NCI-H774 (cell line): Measurements from ENCODE around the gene CDH23.

Experiments used
- DNase-seq: peaks from one replicate; lab custom pipeline; 2025; lab: John Stamatoyannopoulos, UW

Gene CDH23

GRCh38 chr10:71423250-71423649 is 26.5 kb downstream of the CDH23 start:
- no peak for DNase-seq

DNA sequence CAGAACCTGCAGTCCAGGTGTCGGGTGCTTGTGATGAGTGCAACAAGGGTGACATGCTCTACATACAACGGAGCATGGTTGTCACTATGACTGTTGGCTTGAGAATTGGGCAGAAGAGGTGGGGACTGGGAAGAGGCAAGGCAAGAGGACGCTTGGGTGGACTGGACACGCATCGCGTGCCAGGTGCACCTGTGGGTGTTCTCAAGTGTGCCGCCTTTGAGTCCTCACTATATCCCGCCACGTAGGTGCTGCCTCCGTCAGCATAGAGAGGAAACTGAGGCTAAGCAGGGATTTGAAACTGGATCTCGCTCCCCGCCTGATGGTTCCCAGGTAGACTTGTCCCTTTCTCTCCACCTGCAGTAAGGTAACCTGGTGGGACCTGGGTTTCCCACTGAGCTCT is 27.2 kb downstream of the CDH23 start:
- no peak for DNase-seq

DNA sequence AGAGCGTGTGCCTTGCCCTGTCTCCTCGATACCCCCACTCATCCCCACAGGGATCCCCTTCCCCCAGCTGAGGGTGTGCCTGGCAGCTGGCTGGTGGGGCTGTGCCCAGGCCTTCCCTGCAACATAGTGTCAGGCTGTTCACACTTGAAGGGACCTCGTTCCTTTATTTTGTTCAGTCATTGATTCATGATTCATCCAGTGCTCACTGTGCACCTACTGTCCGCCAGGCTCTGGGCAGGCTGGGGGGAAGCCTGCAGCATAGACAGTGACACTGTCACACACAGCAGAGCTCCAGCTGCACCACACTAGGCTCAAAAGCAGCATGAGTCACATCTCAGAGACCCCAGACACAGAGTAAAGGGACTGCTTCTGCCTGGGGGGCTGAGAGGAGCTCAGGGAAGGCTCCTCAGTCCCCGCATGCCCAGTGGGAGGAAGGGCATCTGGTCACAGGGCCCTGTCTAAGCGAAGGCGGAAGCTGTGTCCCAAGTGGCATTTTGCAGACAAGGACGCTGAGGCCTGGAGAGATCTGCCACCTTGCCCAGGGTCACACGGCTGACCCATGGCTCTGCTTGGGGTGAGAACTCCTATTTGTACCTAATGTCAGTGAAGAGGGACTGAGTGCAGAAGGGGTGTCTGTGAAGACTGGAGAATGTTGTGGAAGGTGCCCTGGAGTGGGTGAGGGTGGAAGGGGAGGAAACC is 27.9 kb downstream of the CDH23 start:
- DNase-seq: no peak

DNA sequence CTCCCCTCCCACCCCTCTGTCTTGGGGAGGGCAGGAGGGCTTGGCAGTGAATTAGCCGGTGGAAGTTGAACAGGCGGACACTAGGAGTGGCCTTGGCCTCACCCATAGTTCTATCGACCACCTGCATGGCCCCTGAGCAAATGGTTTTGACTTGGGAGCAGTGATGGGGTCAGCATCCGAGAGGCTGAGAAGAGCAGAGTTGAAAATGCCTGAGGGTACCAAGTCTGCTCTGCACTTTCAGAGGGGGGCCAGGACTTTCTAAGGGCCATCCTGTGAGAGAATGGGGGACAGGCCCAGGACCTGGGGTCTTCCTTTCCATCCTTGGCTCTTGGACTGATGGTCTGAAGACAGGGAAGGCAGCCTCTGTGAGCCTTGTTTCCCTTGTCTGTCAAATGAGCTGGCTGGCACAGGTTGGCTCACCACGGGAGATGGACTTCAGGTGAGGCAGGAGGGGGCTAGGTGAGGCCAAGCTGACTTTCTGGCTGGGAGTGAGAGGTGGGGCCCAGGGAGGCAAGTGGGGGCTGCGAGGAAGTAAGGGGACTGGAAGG is 29.4 kb downstream of the CDH23 start:
- DNase-seq: no peak

GRCh38 chr10:71427246-71427645 is 30.5 kb downstream of the CDH23 start:
- no peak for DNase-seq

GRCh38 chr10:71429304-71429703 is 32.6 kb downstream of the CDH23 start:
- DNase-seq: no peak

DNA sequence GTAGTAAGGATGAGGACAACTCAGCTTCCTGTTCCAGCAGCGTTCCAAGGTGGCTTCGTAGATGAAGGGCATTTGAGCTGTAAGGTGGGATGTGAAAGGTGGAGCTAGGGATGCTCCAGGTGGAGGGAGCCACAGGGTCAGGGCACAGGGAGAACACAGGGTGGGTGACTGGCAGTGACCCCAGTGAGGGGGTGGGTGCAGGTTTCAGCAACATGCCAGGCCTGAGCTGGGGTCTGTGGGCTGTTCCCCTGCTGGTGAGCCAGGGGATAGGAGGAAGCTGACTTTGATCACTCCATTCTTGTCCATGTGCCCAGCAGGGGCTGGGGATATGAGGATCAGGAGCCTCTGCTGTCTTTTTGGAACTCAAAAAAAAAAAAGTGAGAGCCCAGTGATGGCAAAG is 33.2 kb downstream of the CDH23 start:
- DNase-seq: no peak

DNA sequence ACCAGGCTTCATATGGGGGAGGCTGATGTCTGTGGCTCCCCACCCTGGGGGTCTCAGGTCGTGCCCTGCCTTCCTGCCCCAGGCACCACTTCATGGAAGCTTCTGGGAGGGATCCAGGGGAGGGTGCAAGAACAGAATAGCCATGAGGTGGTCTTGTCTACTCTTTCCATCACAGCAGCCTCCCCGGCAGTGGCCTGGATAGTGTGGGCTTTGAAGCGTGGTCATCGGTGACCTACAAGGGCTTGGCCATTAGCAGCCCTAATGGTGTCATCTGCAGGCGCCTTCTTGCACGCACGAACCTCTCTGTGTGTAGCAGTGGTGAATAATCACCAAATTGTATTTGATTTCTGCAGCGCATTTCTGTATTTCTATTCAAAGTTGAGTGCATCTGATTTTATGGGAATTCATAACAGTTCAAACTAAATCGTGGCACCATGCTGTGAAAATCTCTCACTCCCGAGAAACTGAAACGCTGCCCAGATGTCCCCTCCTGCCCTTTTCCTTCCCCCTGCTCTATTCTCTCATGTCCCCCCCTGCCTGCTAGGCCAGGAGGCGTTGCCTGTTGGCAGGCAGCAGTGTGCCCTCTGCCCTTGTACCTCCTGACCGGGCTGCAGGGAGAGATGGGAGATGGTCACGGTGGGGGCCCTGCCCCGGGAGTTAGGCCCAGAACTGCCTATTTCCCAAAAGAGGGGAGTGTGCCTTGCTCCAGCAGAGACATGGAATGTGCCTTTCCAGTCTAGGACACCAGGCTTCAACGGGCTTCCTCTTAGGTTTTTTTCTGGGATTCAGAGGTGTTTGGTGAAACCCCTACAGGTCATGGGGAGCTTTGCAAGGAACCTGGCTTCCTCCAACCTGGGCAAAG is 34.8 kb downstream of the CDH23 start:
- DNase-seq: no peak

DNA sequence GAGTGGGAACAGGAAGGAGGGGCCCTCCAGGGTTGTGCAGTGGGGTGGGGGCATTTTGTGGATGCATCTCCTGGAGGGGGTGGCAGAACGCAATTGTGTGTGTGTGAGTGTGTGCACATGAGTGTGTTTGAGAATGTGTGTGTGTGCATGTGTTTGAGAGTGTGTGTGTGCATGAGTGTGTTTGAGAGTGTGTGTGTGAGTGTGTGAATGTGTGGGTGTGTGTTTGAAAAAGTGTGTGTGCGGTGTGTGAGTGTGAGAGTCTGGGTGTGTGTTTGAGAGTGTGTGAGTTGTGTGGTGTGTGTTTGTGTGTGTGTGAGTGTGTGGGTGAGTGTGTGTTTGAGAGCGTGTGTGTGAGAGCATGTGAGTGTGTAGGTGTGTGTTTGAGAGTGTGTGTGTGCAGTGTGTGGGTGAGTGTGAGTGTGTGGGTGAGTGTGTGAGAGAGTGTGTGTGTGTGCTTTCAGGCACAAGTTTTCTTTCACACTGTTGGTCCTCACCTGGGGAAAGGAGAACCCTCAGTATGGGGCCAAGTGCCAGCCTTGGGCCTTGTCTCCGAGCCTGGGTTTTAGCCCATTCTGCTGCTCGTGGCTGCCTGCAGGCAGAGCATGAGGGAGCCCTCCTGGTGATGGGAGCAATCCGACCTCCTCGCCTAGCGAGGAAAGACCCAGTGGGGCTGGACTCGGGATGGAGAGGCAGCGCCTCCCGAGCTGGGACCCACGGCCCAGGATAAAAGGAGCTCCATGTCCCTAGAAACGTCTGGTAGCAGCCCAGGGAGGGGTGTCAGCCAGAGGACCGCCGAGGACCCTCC is 35.6 kb downstream of the CDH23 start:
- no peak for DNase-seq

- DNase-seq: no peak
Measured at GRCh38 chr10:71432956-71433767, 36.4 kb downstream of the CDH23 start.

GRCh38 chr10:71433768-71434744 is 37.3 kb downstream of the CDH23 start:
- no peak for DNase-seq

- DNase-seq: no peak
Measured at GRCh38 chr10:71434760-71435394, 38.2 kb downstream of the CDH23 start.

DNA sequence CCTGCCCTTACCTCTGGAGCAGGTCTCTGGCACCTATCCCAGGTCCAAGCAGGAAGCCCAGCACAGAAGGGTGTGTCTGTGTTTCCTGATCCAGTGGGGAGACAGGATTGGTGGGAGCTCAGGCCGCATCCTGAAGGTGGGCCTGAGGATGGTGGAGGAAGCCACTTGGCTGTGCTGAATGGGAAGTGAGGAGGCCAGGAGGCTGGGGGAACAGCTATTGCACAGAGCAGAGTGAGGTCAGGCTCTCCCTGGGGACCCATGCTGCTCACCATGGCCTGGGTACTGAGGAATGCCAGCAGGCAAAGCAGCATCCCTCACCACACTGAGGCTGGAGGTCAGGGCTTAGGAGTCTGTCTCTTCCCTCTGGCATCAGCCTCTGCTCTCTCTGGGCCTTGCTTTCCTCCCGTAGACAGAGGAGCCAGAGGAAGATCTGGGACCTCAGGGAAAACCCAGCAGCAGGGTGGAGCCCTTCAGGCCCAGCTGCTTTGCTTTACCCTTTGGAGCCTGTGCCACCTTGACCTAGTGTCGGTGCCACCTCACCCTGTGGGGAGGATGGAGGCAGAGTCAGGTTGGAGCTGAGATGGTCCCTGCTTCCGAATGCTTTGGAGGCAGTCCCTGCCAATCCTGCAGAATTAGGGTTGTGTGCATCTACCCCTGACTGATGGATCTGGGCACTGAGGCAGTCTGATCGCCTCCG is 39.0 kb downstream of the CDH23 start:
- no peak for DNase-seq

DNA sequence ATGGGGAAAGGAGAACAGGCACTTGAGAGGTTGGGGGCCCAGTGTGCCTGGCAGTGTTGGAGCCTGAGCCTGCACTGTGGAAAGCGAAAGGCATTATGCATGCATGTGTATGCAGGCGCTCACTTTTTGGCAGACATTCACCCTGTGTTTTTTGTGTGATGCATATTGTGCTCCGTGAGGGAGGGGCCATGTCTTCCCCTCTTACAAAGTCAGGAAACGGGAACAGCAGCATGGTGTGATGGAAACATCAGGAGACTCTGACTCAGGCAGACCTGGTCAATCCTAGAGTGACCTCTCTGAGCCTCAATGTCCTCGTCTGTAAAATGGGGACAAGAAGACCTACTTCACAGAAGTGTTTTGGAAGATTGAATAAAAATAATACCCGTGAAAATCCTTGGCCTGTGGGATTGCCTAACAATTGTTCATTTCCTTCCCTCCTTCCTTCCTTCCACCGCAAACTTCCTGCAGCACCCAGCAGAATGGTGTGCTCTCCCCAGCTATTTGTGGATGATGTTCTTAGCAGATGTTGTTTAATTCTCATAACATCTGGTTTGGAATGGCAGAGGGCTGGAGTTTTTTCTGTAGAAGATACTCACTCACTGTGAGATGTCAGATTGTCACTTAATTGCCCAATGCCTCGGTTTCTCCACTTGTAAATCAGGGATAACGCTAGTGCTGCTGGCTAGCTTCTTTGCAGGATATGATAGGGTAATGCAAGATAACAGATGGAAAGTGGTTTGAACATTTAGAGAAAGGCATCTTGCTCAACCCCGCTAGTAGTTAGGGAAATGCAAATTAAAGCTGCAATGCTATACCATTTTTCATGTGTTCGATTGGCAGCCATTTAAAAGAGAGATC is 39.8 kb downstream of the CDH23 start:
- no peak for DNase-seq

DNA sequence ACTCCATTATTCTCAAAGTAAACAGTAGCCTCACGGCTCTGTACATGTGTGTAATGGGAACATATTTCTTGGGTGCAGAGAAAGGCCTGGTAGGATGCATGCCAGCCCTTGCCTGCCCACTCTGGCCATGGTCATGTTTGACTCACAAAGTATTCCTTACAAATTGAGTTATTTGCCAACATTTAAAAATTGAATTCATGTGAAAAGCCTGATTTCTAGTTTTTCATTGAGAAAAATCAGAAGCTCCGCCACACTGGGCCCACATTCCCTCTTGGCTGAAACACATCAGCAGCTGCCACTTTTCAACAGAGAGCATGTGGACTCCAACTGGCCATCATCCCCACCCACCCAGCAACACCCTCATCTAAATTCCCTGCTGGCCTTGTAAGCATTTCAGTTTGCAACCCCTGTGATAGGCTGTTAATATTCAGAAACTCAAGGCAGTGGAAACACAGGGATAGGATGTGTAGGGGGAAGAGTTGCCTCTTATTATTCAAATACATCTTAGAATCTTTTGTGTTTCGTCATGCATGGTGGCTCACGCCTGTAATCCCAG is 40.9 kb downstream of the CDH23 start:
- no peak for DNase-seq

GRCh38 chr10:71438761-71439160 is 42.0 kb downstream of the CDH23 start:
- no peak for DNase-seq

GRCh38 chr10:71439670-71440425 is 43.1 kb downstream of the CDH23 start:
- no peak for DNase-seq
